ENCODE results near the gene TSPEAR. TPM values are rescaled to one million over a fixed set of nuclear protein-coding genes. Genes with fewer than 3 reads are reported as not detected.

TSPEAR gene
- total RNA-seq, 2 experiments from 2014 or later, result not detected

- Histone ChIP-seq H3K4me1 (ENCODE audit: insufficient read depth, low read length, poor library complexity, severe bottlenecking) (no peaks in the 10 kb centered on the region), H4K20me1 (ENCODE audit: insufficient read depth, low read length) (no peaks in the 10 kb centered on the region), H3K4me2 (ENCODE audit: low read length) (no peak overlapping the region), H3K4me3 (ENCODE audit: low read depth, low read length, poor library complexity, severe bottlenecking) (no peak overlapping the region), H2AFZ (ENCODE audit: low read length) (no peak overlapping the region), H3K9me2 (ENCODE audit: insufficient read depth, low read length) (no peaks in the 10 kb centered on the region), H3K79me2 (ENCODE audit: insufficient read depth, low read depth, low read length) (no peaks in the 10 kb centered on the region), H3K9me3 (ENCODE audit: low read length) (no peaks in the 10 kb centered on the region), H3K27ac (ENCODE audit: low read depth, low read length, poor library complexity, severe bottlenecking) (no peak overlapping the region), H3K36me3 (ENCODE audit: insufficient read depth, low read length) (no peaks in the 10 kb centered on the region)
- ChIA-PET POLR2A (no interaction called here), CTCF (ENCODE audit: unreplicated experiment) (no interaction called here)
- TF ChIP-seq CTCF (conservative IDR thresholded peaks at IDR 0.05; ENCODE audit: low read length) (no peak), EZH2phosphoT487 (IDR thresholded peaks at IDR 0.05; ENCODE audit: borderline replicate concordance, low read depth, low read length) (no peak)
- intact Hi-C loops (cut with micrococcal nuclease; ENCODE audit: unreplicated experiment), result no loop called here
- BruUV-seq (replicated peaks), result no TSS peak
- DNase-seq (ENCODE audit: low spot score), result no peak
Observed at GRCh38 chr21:44706026-44706705, 5.2 kb downstream of the TSPEAR start.

GRCh38 chr21:44704636-44705001 lies 6.8 kb downstream of the TSPEAR start:
- CTCF ChIA-PET (ENCODE audit: unreplicated experiment), result no interaction called here

More at GRCh38 chr21:44704636-44705001, 6.8 kb downstream of the TSPEAR start:
- no peaks in the 10 kb centered on the region for H3K79me2 ChIP-seq (ENCODE audit: insufficient read depth, low read depth, low read length)
- H3K27ac ChIP-seq (ENCODE audit: low read depth, low read length, poor library complexity, severe bottlenecking), result no peak overlapping the region
- no peak overlapping the region for H3K4me3 ChIP-seq (ENCODE audit: low read depth, low read length, poor library complexity, severe bottlenecking)
- H3K4me1 ChIP-seq (ENCODE audit: insufficient read depth, low read length, poor library complexity, severe bottlenecking), result no peaks in the 10 kb centered on the region
- H3K36me3 ChIP-seq (ENCODE audit: insufficient read depth, low read length), result no peaks in the 10 kb centered on the region
- H3K9me3 ChIP-seq (ENCODE audit: low read length), result no peaks in the 10 kb centered on the region
- H4K20me1 ChIP-seq (ENCODE audit: insufficient read depth, low read length), result no peaks in the 10 kb centered on the region
- no peak overlapping the region for H2AFZ ChIP-seq (ENCODE audit: low read length)
- POLR2A ChIA-PET, result no interaction called here
- TF ChIP-seq EZH2phosphoT487 (IDR thresholded peaks at IDR 0.05; ENCODE audit: borderline replicate concordance, low read depth, low read length), result no peak
- no peak for TF ChIP-seq CTCF (conservative IDR thresholded peaks at IDR 0.05; ENCODE audit: low read length)
- no TSS peak for BruUV-seq (replicated peaks)
- DNase-seq (ENCODE audit: low spot score), result no peak
- no peaks in the 10 kb centered on the region for H3K9me2 ChIP-seq (ENCODE audit: insufficient read depth, low read length)
- intact Hi-C loops (cut with micrococcal nuclease; ENCODE audit: unreplicated experiment), result no loop called here
- H3K4me2 ChIP-seq (ENCODE audit: low read length), result no peak overlapping the region

Data from OCI-LY7 (cell line).